ENCODE measurements around the gene CFAP45. TPM values are rescaled to one million over a fixed set of nuclear protein-coding genes. Genes with fewer than 3 reads are reported as not detected.

Gene CFAP45
- polyA plus RNA-seq, 1 of the 3 experiments (the other 2 are of a cell fraction) = 0.74 TPM

GRCh38 chr1:159867664-159868026 is 32.3 kb downstream of the CFAP45 start:
- Histone ChIP-seq H3K79me2 (ENCODE audit: insufficient read depth) (no peaks in the 10 kb centered on the region), H3K9me3 (no peaks in the 10 kb centered on the region), H4K20me1 (ENCODE audit: insufficient read depth) (no peaks in the 10 kb centered on the region), H3K27ac (ENCODE audit: low read depth in 2 of 2, low read length in 1 of 2) (no peak overlapping the region), H2AFZ (ENCODE audit: low read depth) (no peak overlapping the region), H3K4me3 (ENCODE audit: low read depth in 2 of 2, low read length in 1 of 2) (no peak overlapping the region), H3K9ac (no peak overlapping the region), H3F3A (replicated peaks; ENCODE audit: insufficient read depth) (no peaks in the 10 kb centered on the region), H3K4me1 (ENCODE audit: control insufficient read depth in 1 of 2, insufficient read depth in 2 of 2, low read depth in 1 of 2, low read length in 1 of 2) (peaks cover 5 to 9% of the 10 kb centered on the region in 2 experiments; a peak in 1 of 4 replicates), H3K9me2 (no peaks in the 10 kb centered on the region), H3K36me3 (replicated peaks in 1 of 2; ENCODE audit: control insufficient read depth in 1 of 2, insufficient read depth in 2 of 2, low read length in 1 of 2) (no peaks in the 10 kb centered on the region), H3K4me2 (no peak overlapping the region), H3K27me3 (ENCODE audit: insufficient read depth) (no peaks in the 10 kb centered on the region)
- POLR2A ChIA-PET = no interaction called here
- no peak for DNase-seq
- WGBS (ENCODE audit: low lambda C conversion rate) = 80% methylated on average over 9 of the region's 9 CpGs
- TF ChIP-seq NRF1 (IDR thresholded peaks at IDR 0.05; ENCODE audit: low read depth, low read length) (no peak), TAF1 (IDR thresholded peaks at IDR 0.05; ENCODE audit: borderline replicate concordance, low read depth, low read length) (no peak), SIN3A (IDR thresholded peaks at IDR 0.05; ENCODE audit: borderline replicate concordance, low read depth, low read length) (no peak), MEF2A (IDR thresholded peaks at IDR 0.05; ENCODE audit: borderline replicate concordance, low read depth) (no peak), RCOR1 (IDR thresholded peaks at IDR 0.05; ENCODE audit: low read length) (no peak)
- TF ChIP-seq, protein P1, sequence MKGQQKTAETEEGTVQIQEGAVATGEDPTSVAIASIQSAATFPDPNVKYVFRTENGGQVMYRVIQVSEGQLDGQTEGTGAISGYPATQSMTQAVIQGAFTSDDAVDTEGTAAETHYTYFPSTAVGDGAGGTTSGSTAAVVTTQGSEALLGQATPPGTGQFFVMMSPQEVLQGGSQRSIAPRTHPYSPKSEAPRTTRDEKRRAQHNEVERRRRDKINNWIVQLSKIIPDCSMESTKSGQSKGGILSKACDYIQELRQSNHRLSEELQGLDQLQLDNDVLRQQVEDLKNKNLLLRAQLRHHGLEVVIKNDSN (IDR thresholded peaks at IDR 0.05; ENCODE audit: borderline replicate concordance, low read depth) = no peak
- TF ChIP-seq, protein P2, sequence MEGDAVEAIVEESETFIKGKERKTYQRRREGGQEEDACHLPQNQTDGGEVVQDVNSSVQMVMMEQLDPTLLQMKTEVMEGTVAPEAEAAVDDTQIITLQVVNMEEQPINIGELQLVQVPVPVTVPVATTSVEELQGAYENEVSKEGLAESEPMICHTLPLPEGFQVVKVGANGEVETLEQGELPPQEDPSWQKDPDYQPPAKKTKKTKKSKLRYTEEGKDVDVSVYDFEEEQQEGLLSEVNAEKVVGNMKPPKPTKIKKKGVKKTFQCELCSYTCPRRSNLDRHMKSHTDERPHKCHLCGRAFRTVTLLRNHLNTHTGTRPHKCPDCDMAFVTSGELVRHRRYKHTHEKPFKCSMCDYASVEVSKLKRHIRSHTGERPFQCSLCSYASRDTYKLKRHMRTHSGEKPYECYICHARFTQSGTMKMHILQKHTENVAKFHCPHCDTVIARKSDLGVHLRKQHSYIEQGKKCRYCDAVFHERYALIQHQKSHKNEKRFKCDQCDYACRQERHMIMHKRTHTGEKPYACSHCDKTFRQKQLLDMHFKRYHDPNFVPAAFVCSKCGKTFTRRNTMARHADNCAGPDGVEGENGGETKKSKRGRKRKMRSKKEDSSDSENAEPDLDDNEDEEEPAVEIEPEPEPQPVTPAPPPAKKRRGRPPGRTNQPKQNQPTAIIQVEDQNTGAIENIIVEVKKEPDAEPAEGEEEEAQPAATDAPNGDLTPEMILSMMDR (IDR thresholded peaks at IDR 0.05) = no peak
- CTCF ChIA-PET = interaction anchor here (1.7 to 7.1 kb wide), 2 partner anchors 25 to 69 kb away, joined by 5 to 46 read pairs; no protein-coding TSS in a partner anchor

DNA sequence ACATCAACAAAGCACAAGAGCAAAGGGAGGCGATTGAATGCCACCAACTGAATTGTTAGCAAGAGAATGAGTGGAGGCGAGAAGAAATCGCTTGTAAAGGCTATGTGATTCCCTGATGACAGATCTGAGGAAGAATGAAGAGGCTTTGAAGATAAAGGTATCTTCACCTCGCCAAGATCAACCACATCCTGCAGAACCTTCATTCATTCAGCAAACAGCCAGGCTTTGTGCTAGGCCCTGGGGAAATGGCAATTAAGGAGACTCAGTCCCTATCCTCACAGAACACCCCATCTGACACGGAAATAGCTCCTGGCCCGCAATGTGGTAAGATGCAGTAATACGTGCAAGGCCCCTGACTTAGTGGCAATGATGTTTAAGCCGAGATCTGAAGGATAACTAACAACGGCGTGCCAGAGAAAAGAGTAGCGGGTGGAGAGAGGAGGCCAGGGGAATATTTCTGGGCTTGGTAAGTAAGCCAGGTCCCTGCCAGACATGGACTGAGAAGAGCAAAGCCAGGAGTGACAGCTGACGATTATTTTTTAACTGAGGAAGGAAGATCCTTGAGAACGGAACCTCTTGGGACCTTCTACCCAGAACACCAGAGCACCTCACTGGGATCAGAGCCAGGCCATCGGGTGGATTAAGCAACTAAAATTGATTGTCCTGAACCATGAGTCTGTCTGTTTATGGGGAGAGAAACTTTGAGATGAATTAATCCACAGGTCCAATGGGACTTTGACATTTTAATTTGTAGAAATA is 32.9 kb downstream of the CFAP45 start:
- Histone ChIP-seq H3K4me2 (no peak overlapping the region), H3K4me3 (ENCODE audit: low read depth in 2 of 2, low read length in 1 of 2) (no peak overlapping the region), H4K20me1 (ENCODE audit: insufficient read depth) (no peaks in the 10 kb centered on the region), H3K27me3 (ENCODE audit: insufficient read depth) (no peaks in the 10 kb centered on the region), H3K9me2 (no peaks in the 10 kb centered on the region), H3K36me3 (replicated peaks in 1 of 2; ENCODE audit: control insufficient read depth in 1 of 2, insufficient read depth in 2 of 2, low read length in 1 of 2) (no peaks in the 10 kb centered on the region), H2AFZ (ENCODE audit: low read depth) (no peak overlapping the region), H3F3A (replicated peaks; ENCODE audit: insufficient read depth) (no peaks in the 10 kb centered on the region), H3K27ac (ENCODE audit: low read depth in 2 of 2, low read length in 1 of 2) (no peak overlapping the region), H3K9ac (no peak overlapping the region), H3K9me3 (no peaks in the 10 kb centered on the region), H3K79me2 (ENCODE audit: insufficient read depth) (no peaks in the 10 kb centered on the region), H3K4me1 (ENCODE audit: control insufficient read depth in 1 of 2, insufficient read depth in 2 of 2, low read depth in 1 of 2, low read length in 1 of 2) (peaks cover 5 to 9% of the 10 kb centered on the region in 2 experiments; a peak in 1 of 4 replicates)
- no peak for DNase-seq
- CTCF ChIA-PET = interaction anchor here (1.7 kb wide), 1 partner anchor 68 kb away, joined by 5 read pairs; no protein-coding TSS in a partner anchor
- TF ChIP-seq YY1 (IDR thresholded peaks at IDR 0.05; ENCODE audit: low read depth) (no peak), GABPA (IDR thresholded peaks at IDR 0.05; ENCODE audit: low read depth) (no peak), FOXJ3 (CRISPR knock-in tag; IDR thresholded peaks at IDR 0.05) (no peak), RCOR1 (IDR thresholded peaks at IDR 0.05; ENCODE audit: low read length) (no peak), FOXM1 (IDR thresholded peaks at IDR 0.05; ENCODE audit: low read depth) (no peak), TEAD4 (IDR thresholded peaks at IDR 0.05; ENCODE audit: borderline replicate concordance, insufficient read depth) (no peak), RXRA (IDR thresholded peaks at IDR 0.05; ENCODE audit: borderline replicate concordance, low read depth) (no peak), NFIC (IDR thresholded peaks at IDR 0.05; ENCODE audit: borderline replicate concordance) (no peak)
- POLR2A ChIA-PET = no interaction called here
- 90% methylated on average over 14 of the region's 14 CpGs for WGBS (ENCODE audit: low lambda C conversion rate)

All from SK-N-SH (cell line).